Tongue (tissue), 3 donors: ENCODE results near the gene TAGLN2. TPM values are rescaled to one million over a fixed set of nuclear protein-coding genes. Genes with fewer than 3 reads are reported as not detected.

Experiments used
- DNase-seq: peaks from one replicate; pipeline ENCODE4 v3.0.0-alpha.2; 2015
- small RNA-seq: library from RNA; depleted of rRNA; stranded (forward); fragments of <200 nt; gene quantifications from one replicate; pipeline ENCODE3, GENCODE V24; 2014; ENCODE audit warnings: low replicate concordance
- total RNA-seq: library from RNA; depleted of rRNA; stranded (reverse); fragments of >200 nt; gene quantifications from one replicate; pipeline ENCODE4 v1.2.3, GENCODE V29; 2014

Gene TAGLN2
- total RNA-seq, 1 donor from 2014 or later, result 238 TPM

DNA sequence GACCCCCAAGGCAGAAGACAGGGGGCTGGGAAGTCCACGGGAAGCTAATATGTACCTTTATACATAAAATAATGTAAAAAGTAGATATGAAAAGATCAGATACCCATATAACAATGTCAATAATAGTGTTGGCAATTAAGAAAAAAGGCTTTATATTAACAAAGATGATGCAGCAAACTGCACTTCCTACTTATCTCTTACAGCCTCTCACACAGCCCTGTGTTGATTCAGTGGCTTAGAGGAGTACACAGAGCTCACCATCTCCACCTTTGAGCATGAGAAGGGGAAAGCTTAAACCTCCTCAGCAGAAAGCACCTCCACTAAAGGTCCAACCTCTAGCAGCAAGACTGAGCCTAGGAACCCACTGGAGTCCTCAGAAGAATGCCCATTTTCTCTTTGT, 55.7 kb downstream of the TAGLN2 start:
- no peak for DNase-seq

DNA sequence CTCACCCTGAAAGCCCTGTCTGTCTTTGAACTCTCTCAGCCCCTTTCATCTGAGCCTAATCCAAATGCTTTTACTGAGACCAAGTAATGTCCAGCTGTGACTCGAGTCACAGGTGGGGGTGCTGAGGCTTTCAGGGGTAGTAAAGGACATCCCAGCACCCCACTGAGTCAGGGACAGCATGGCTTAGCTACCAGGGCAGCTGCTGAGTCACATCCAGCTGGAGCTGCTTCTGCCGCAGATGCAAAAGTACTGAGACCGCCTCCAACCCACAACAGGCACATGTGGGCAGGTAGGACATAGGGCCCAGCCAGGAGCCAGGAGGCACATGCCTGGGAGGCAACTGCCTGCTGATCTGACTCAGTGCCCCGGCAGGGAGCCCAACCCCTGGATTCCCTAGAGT, 56.1 kb downstream of the TAGLN2 start:
- DNase-seq, result no peak

DNA sequence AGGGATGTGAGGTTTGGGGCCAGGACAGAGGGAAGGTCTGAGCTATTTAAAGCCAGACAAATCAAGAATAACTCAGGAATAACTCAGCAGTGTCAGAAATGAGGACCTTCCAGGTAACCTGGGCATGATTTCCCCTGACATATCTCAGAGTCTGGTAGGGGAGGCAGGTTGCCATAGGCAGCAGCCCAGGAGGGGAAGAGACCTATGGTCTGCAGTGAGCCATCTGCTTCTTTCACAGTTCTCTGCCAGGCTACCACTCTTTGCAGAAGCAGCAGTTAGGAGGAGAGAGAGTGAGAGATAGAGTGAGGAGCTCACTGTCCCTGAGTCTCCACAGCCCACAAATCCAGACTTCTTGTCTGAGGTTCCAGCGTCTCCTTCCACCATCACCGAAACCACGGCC, 56.5 kb downstream of the TAGLN2 start:
- DNase-seq, result no peak

Small RNA genes lying within 50 kb of the gene (small RNA-seq; reads per million reads assigned to genes)
- gene MIR4259, result not detected

Other genes with a start within 250 kb of the TAGLN2 start
- gene CRP, start 210.9 kb downstream of the TAGLN2 start, total RNA-seq, result not detected
- gene DUSP23, start 144.5 kb downstream of the TAGLN2 start, total RNA-seq, result 24.3 TPM
- gene FCRL6, start 123.1 kb downstream of the TAGLN2 start, total RNA-seq, result not detected
- 0.92 TPM for gene SLAMF8, start 98.6 kb downstream of the TAGLN2 start, total RNA-seq
- not detected for gene VSIG8, start 62.9 kb downstream of the TAGLN2 start, total RNA-seq
- gene CFAP45, start 25.3 kb downstream of the TAGLN2 start, total RNA-seq, result 0.10 TPM
- 8.7 TPM for gene IGSF9, start 20.1 kb upstream of the TAGLN2 start, total RNA-seq
- not detected for gene SLAMF9, start 28.7 kb upstream of the TAGLN2 start, total RNA-seq
- gene PIGM, start 106.5 kb upstream of the TAGLN2 start, total RNA-seq, result 4.5 TPM
- 0.41 TPM for gene KCNJ10, start 144.7 kb upstream of the TAGLN2 start, total RNA-seq
- not detected for gene KCNJ9, start 156.0 kb upstream of the TAGLN2 start, total RNA-seq
- gene IGSF8, start 173.1 kb upstream of the TAGLN2 start, total RNA-seq, result 21.8 TPM
- gene ATP1A2, start 190.3 kb upstream of the TAGLN2 start, total RNA-seq, result 144 TPM
- gene ATP1A4, start 226.1 kb upstream of the TAGLN2 start, total RNA-seq, result 0.62 TPM